ENCODE results near the gene SRPK2. TPM values are rescaled to one million over a fixed set of nuclear protein-coding genes. Genes with fewer than 3 reads are reported as not detected.
A peak's percentile ranks its signal among the peaks of the same experiment; 100 is the strongest.
"Not testable (repeated sequence)": the region's sequence is repeated elsewhere in the genome, so short reads cannot be mapped to it uniquely, and the experiment has no call there.

SRPK2 gene
- total RNA-seq, 1 donor from 2014 or later = 70.5 TPM

GRCh38 chr7:105195891-105196290 is 192.8 kb downstream of the SRPK2 start:
- Mint-ChIP-seq H3K36me3 (ENCODE audit: low read depth, unreplicated experiment) (peaks cover 8% of the 10 kb centered on the region), H3K4me3 (ENCODE audit: unreplicated experiment) (no peak overlapping the region), H3K4me1 (ENCODE audit: unreplicated experiment) (peaks cover 4% of the 10 kb centered on the region), H3K9me3 (ENCODE audit: unreplicated experiment) (no peaks in the 10 kb centered on the region), H3K27me3 (ENCODE audit: unreplicated experiment) (peaks cover 1% of the 10 kb centered on the region), H3K27ac (ENCODE audit: unreplicated experiment) (no peak overlapping the region)
- TF ChIP-seq, protein P1, sequence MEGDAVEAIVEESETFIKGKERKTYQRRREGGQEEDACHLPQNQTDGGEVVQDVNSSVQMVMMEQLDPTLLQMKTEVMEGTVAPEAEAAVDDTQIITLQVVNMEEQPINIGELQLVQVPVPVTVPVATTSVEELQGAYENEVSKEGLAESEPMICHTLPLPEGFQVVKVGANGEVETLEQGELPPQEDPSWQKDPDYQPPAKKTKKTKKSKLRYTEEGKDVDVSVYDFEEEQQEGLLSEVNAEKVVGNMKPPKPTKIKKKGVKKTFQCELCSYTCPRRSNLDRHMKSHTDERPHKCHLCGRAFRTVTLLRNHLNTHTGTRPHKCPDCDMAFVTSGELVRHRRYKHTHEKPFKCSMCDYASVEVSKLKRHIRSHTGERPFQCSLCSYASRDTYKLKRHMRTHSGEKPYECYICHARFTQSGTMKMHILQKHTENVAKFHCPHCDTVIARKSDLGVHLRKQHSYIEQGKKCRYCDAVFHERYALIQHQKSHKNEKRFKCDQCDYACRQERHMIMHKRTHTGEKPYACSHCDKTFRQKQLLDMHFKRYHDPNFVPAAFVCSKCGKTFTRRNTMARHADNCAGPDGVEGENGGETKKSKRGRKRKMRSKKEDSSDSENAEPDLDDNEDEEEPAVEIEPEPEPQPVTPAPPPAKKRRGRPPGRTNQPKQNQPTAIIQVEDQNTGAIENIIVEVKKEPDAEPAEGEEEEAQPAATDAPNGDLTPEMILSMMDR (IDR thresholded peaks at IDR 0.05; ENCODE audit: unreplicated experiment) = no peak
- DNase-seq (ENCODE audit: low spot score) = no peak

GRCh38 chr7:105194959-105195358 is 193.8 kb downstream of the SRPK2 start:
- H3K9me3 Mint-ChIP-seq (ENCODE audit: unreplicated experiment); H3K27ac Mint-ChIP-seq (ENCODE audit: unreplicated experiment); DNase-seq (ENCODE audit: low spot score); H3K27me3 Mint-ChIP-seq (ENCODE audit: unreplicated experiment); H3K36me3 Mint-ChIP-seq (ENCODE audit: low read depth, unreplicated experiment); H3K4me3 Mint-ChIP-seq (ENCODE audit: unreplicated experiment): not testable (repeated sequence)
- H3K4me1 Mint-ChIP-seq (ENCODE audit: unreplicated experiment) = peaks cover 10% of the 10 kb centered on the region

- H3K9me3 Mint-ChIP-seq (ENCODE audit: unreplicated experiment) = no peaks in the 10 kb centered on the region
- TF ChIP-seq, protein P1 (IDR thresholded peaks at IDR 0.05; ENCODE audit: unreplicated experiment) = no peak
- peaks cover 1% of the 10 kb centered on the region for H3K27me3 Mint-ChIP-seq (ENCODE audit: unreplicated experiment)
- H3K36me3 Mint-ChIP-seq (ENCODE audit: low read depth, unreplicated experiment) = peaks cover 4% of the 10 kb centered on the region
- DNase-seq (ENCODE audit: low spot score) = no peak
- H3K4me3 Mint-ChIP-seq (ENCODE audit: unreplicated experiment) = no peak overlapping the region
- no peak overlapping the region for H3K27ac Mint-ChIP-seq (ENCODE audit: unreplicated experiment)
- peaks cover 9% of the 10 kb centered on the region for H3K4me1 Mint-ChIP-seq (ENCODE audit: unreplicated experiment)
These were observed 197.4 kb downstream of the SRPK2 start for GRCh38 chr7:105191331-105191730.

DNA sequence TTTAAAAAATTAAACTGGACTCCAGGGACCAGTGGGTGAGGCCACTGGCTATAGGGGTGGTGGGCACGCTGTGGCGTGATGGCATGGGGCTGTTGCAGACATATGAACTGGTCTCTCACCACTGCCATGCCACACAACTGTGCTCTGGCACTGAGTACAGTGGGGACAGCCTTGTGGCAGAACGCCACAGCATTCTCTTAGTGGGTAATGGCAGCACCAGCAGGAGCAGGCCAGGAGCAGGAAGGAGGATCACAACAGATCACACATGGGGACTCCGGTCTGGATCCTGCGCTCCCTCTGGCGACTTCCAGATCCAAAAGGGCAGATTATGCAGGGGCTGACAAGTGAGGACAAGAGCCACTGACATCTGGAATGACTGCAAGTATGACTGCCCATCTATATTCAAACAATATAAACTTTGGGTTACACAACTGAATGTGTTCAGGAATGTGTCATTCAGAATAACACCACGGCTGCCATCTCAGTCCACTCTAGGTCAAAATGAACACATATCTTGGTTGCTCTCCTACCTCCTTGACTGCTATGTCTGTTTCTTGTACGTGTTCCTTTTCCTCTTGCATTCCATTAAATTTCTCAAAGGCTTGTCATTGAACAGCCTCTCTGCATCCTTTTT is 198.7 kb downstream of the SRPK2 start:
- TF ChIP-seq, protein P1 (IDR thresholded peaks at IDR 0.05; ENCODE audit: unreplicated experiment) = no peak
- Mint-ChIP-seq H3K4me1 (ENCODE audit: unreplicated experiment) (peaks cover 9% of the 10 kb centered on the region), H3K27ac (ENCODE audit: unreplicated experiment) (no peak overlapping the region), H3K27me3 (ENCODE audit: unreplicated experiment) (peaks cover 1% of the 10 kb centered on the region), H3K9me3 (ENCODE audit: unreplicated experiment) (no peaks in the 10 kb centered on the region), H3K4me3 (ENCODE audit: unreplicated experiment) (peak overlapping the region; percentile 5), H3K36me3 (ENCODE audit: low read depth, unreplicated experiment) (peaks cover 4% of the 10 kb centered on the region)
- DNase-seq (ENCODE audit: low spot score) = no peak

DNA sequence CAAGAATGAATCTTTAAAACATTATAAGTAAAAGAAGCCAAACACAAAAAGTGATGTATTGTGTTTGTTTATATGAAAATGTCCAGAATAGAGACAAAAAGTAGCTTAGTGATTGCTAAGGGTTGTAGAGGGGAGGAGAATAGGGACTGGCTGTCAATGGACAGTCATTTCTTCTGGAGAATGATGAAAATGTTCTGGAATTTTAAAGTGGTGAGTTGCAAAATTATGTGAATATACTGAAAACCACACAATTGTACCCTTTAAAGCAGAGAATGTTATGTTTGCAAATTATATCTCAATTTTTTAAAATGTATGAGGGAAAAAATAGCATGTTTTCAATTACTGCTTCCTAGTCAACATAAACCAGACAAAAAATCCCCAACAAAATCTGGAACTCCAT is 200.5 kb downstream of the SRPK2 start:
- Mint-ChIP-seq H3K4me3 (ENCODE audit: unreplicated experiment) (no peak overlapping the region), H3K27ac (ENCODE audit: unreplicated experiment) (no peak overlapping the region), H3K27me3 (ENCODE audit: unreplicated experiment) (peaks cover 1% of the 10 kb centered on the region), H3K36me3 (ENCODE audit: low read depth, unreplicated experiment) (peaks cover 4% of the 10 kb centered on the region), H3K4me1 (ENCODE audit: unreplicated experiment) (peaks cover 9% of the 10 kb centered on the region), H3K9me3 (ENCODE audit: unreplicated experiment) (no peaks in the 10 kb centered on the region)
- TF ChIP-seq, protein P1 (IDR thresholded peaks at IDR 0.05; ENCODE audit: unreplicated experiment) = no peak
- DNase-seq (ENCODE audit: low spot score) = no peak

Measured in endothelial cell (in vitro differentiated cells).